GM23248 (cell line): ENCODE results near the gene RPL41. TPM values are rescaled to one million over a fixed set of nuclear protein-coding genes. Genes with fewer than 3 reads are reported as not detected.
"Not testable (repeated sequence)": the region's sequence is repeated elsewhere in the genome, so short reads cannot be mapped to it uniquely, and the experiment has no call there.

Source experiments
- DNase-seq: peaks from one replicate; pipeline ENCODE4 v3.0.0-alpha.2; 2015
- H2AFZ ChIP-seq: fragments of 200-600 bp; sonication (generic); 2 replicates; pipeline ENCODE4 v1.6.1; 2016; ENCODE audit warnings: antibody characterized with exemption
- H3F3A ChIP-seq: fragments of 200-600 bp; sonication (generic); 2 replicates; pipeline ENCODE4 v1.6.1; 2016; ENCODE audit warnings: mild to moderate bottlenecking, antibody characterized with exemption, mixed run types; ENCODE audit not compliant: insufficient read depth
- H3K27ac ChIP-seq: fragments of 200-600 bp; sonication (generic); 2 replicates; pipeline ENCODE4 v1.5.1; 2016; ENCODE audit warnings: mild to moderate bottlenecking
- H3K27me3 ChIP-seq: fragments of 200-600 bp; sonication (generic); replicated peaks from 2 replicates; pipeline ENCODE4 v1.6.1; 2016; ENCODE audit warnings: mild to moderate bottlenecking; ENCODE audit not compliant: insufficient read depth
- H3K36me3 ChIP-seq: fragments of 200-600 bp; sonication (generic); 2 replicates; pipeline ENCODE4 v1.6.1; 2016; ENCODE audit warnings: low read depth, mild to moderate bottlenecking
- H3K4me1 ChIP-seq: fragments of 200-600 bp; sonication (generic); 2 replicates; pipeline ENCODE4 v1.6.1; 2016; ENCODE audit warnings: mild to moderate bottlenecking; ENCODE audit not compliant: insufficient read depth
- H3K4me2 ChIP-seq: fragments of 200-600 bp; sonication (generic); one replicate; pipeline ENCODE4 v1.6.1; 2016; ENCODE audit warnings: mild to moderate bottlenecking; ENCODE audit not compliant: unreplicated experiment
- H3K4me3 ChIP-seq: fragments of 200-600 bp; sonication (generic); 2 replicates; pipeline ENCODE4 v1.5.1; 2016; ENCODE audit warnings: mild to moderate bottlenecking
- H3K79me2 ChIP-seq: fragments of 200-600 bp; sonication (generic); 2 replicates; pipeline ENCODE4 v1.6.1; 2016; ENCODE audit warnings: mild to moderate bottlenecking; ENCODE audit not compliant: insufficient read depth
- H3K9ac ChIP-seq: fragments of 200-600 bp; sonication (generic); 2 replicates; pipeline ENCODE4 v1.6.1; 2016; ENCODE audit warnings: mild to moderate bottlenecking
- H3K9me2 ChIP-seq: fragments of 200-600 bp; sonication (generic); 2 replicates; pipeline ENCODE4 v1.6.1; 2016; ENCODE audit warnings: mixed run types, mild to moderate bottlenecking, moderate library complexity; ENCODE audit not compliant: insufficient read depth
- H3K9me3 ChIP-seq: fragments of 200-600 bp; sonication (generic); one replicate; pipeline ENCODE4 v1.6.1; 2017; ENCODE audit warnings: low read depth
- H4K20me1 ChIP-seq: fragments of 200-600 bp; sonication (generic); 2 replicates; pipeline ENCODE4 v1.6.0; 2016; ENCODE audit not compliant: insufficient read depth
- EZH2 ChIP-seq: fragments of 200-600 bp; sonication (generic); IDR thresholded peaks from 2 replicates; pipeline ENCODE4 v1.6.1; 2018; ENCODE audit warnings: antibody characterized with exemption, mild to moderate bottlenecking; ENCODE audit not compliant: insufficient read depth, poor library complexity, severe bottlenecking
- EZH2phosphoT487 ChIP-seq: fragments of 200-600 bp; sonication (generic); IDR thresholded peaks from 2 replicates; pipeline ENCODE4 v1.6.1; 2018; ENCODE audit warnings: antibody characterized with exemption, moderate library complexity, mild to moderate bottlenecking, low read depth; ENCODE audit not compliant: insufficient read depth
- WGBS, 2 experiments: methylation state at CpG; one replicate each; pipeline ENCODE4 v1.1.6; 2015 to 2017; ENCODE audit warnings: low lambda C conversion rate in 2 of 2, low coverage in 1 of 2; ENCODE audit errors: missing lambda C conversion rate in 2 of 2; 5-methylcytosine and 5-hydroxymethylcytosine counted together
- in situ Hi-C: fragments of 300-500 bp; cut with MboI; formaldehyde crosslinking; loops from 2 replicates; pipeline ENCODE4 v1.15.0; 2020
- polyA plus RNA-seq: library from polyadenylated mRNA; unstranded; fragments of >200 nt; fragmentation: Nextera tagmentation; extraction: Ambion mirVana; gene quantifications from 2 replicates; pipeline ENCODE4 v1.2.1, GENCODE V29; 2016
- total RNA-seq: library from RNA; depleted of rRNA; stranded (reverse); fragments of >200 nt; shearing (Covaris generic); gene quantifications from 2 replicates; pipeline ENCODE4 v1.2.3, GENCODE V29; 2014

Gene RPL41
- total and polyA plus RNA-seq, 2 experiments from 2014 or later: 1,892 to 2,545 TPM

DNA sequence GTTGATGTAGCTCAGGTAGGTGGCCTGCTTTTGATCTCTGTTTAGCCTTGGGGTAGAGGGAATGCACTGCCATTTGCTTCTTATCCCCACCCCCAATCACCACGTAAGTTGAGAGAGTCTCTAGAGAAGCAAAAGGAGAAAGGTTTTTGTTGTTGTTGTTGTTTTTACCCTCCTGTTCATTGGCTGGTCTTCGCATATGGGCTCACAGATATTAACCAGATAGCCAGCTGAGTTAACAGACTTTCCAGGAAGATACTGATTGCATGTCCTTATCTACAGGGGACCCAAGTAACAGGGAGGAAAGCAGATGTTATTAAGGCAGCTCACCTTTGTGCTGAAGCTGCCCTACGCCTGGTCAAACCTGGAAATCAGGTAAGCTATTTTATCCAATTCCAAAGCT is 9.2 kb upstream of the RPL41 start:
- no peaks in the 10 kb centered on the region for H3K9me3 ChIP-seq
- no peak overlapping the region for H3K27ac ChIP-seq
- no peaks in the 10 kb centered on the region for H3K27me3 ChIP-seq
- 97 to 100% methylated on average over 3 of the region's 3 CpGs for WGBS, 2 experiments
- no peaks in the 10 kb centered on the region for H4K20me1 ChIP-seq
- no peak for DNase-seq
- no peak for TF ChIP-seq EZH2
- no peak for TF ChIP-seq EZH2phosphoT487
- H3K4me2 ChIP-seq: no peak overlapping the region
- peaks cover 45% of the 10 kb centered on the region for H3K79me2 ChIP-seq
- H3K4me3 ChIP-seq: no peak overlapping the region
- in situ Hi-C loops: no loop called here
- H3K9ac ChIP-seq: peak overlapping the region; percentile 90; the same call in 1 of the 2 replicates
- no peaks in the 10 kb centered on the region for H3K9me2 ChIP-seq
- H2AFZ ChIP-seq: no peak overlapping the region
- peaks cover 52% of the 10 kb centered on the region for H3K36me3 ChIP-seq
- peaks cover 35% of the 10 kb centered on the region for H3F3A ChIP-seq
- peaks cover 21% of the 10 kb centered on the region for H3K4me1 ChIP-seq

DNA sequence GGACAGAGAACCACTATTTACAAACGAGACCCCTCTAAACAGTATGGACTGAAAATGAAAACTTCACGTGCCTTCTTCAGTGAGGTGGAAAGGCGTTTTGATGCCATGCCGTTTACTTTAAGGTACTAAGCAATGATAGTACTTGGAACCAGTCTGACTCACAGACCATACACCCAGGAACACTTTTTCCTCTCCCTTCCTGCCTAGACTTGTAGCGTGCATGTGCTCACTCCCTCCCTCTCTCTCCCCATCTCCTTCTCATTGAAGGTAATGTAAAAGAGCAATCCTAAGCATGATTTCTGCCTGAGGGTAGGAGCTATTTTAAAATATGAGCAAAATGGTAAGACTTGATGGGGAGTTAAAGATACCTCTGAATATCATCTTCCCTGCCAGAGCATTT is 5.9 kb upstream of the RPL41 start:
- Histone ChIP-seq H3K9me3 (no peaks in the 10 kb centered on the region), H3K9me2 (no peaks in the 10 kb centered on the region), H3K27me3 (no peaks in the 10 kb centered on the region), H3F3A (peaks cover 67% of the 10 kb centered on the region), H3K4me3 (no peak overlapping the region), H3K36me3 (peaks cover 66% of the 10 kb centered on the region), H3K4me2 (no peak overlapping the region), H3K27ac (no peak overlapping the region), H3K4me1 (peaks cover 19% of the 10 kb centered on the region), H3K9ac (no peak overlapping the region), H3K79me2 (peaks cover 33% of the 10 kb centered on the region), H4K20me1 (no peaks in the 10 kb centered on the region), H2AFZ (no peak overlapping the region)
- in situ Hi-C loops: no loop called here
- no peak for DNase-seq
- 82 to 84% methylated on average over 5 of the region's 5 CpGs for WGBS, 2 experiments
- TF ChIP-seq EZH2: no peak

DNA sequence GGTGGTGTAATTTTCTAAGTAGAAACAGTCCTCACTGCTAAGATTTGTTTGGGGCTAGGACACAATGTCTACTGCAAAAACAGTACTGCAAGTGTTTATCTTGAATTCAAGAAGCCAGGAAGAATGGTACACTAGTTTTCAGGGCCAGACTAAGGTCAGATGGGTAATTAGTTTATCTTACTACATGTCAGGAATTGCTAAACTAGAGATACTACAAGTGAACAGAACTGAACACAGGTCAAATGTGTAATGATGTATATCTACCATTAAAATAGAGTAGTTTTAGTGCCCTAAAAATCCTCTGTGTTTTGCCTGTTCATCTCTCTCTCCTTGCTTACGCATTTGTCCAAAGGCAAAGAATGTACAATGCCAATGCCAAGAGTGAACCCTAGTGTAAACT is 2.3 kb upstream of the RPL41 start:
- Histone ChIP-seq H4K20me1 (no peaks in the 10 kb centered on the region), H3K9ac (no peak overlapping the region), H3K9me2 (no peaks in the 10 kb centered on the region), H3K9me3 (no peaks in the 10 kb centered on the region), H3K79me2 (peaks cover 16% of the 10 kb centered on the region), H2AFZ (no peak overlapping the region), H3F3A (peaks cover 77% of the 10 kb centered on the region), H3K27me3 (no peaks in the 10 kb centered on the region), H3K27ac (no peak overlapping the region), H3K4me3 (no peak overlapping the region), H3K4me2 (no peak overlapping the region), H3K36me3 (peaks cover 43% of the 10 kb centered on the region), H3K4me1 (peaks cover 11% of the 10 kb centered on the region)
- DNase-seq: no peak
- WGBS, 2 experiments: 95 to 100% methylated on average over 1 of the region's 1 CpG
- no peak for TF ChIP-seq EZH2
- no peak for TF ChIP-seq EZH2phosphoT487
- in situ Hi-C loops: no loop called here

DNA sequence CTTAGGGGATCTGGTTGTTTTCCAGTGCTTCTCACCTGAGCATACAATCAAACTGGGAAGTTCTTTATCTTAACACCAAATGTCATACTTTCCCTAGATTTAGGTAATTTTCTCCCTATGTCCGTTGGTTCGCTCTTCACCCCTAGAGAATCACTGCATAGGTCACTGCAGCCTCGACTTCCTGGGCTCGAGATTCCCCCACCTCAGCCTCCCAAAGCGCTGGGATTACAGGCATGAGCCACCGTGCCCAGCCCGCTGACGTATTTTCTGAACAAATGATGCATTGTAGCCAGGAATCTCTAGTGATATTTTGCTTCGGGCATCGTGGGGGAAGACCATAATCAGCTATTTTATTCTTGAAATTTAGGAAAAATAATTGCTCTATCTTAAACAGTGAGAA is 1.1 kb upstream of the RPL41 start:
- Histone ChIP-seq H3K4me3 (peak overlapping the region; percentile 98), H3K9ac (peak overlapping the region; percentile 99), H3K9me2 (no peaks in the 10 kb centered on the region), H4K20me1 (no peaks in the 10 kb centered on the region), H3K4me1 (peaks cover 18% of the 10 kb centered on the region), H3K9me3 (no peaks in the 10 kb centered on the region), H3K27me3 (no peaks in the 10 kb centered on the region), H2AFZ (peak overlapping the region; percentile 92), H3K27ac (peak overlapping the region; percentile 95), H3K4me2 (peak overlapping the region; percentile 86), H3F3A (peaks cover 68% of the 10 kb centered on the region), H3K36me3 (peaks cover 31% of the 10 kb centered on the region), H3K79me2 (peaks cover 26% of the 10 kb centered on the region)
- peak; percentile 65 for DNase-seq
- WGBS, 2 experiments: 23 to 28% methylated on average over 10 of the region's 10 CpGs
- TF ChIP-seq EZH2phosphoT487: no peak
- TF ChIP-seq EZH2: no peak
- in situ Hi-C loops: no loop called here

DNA sequence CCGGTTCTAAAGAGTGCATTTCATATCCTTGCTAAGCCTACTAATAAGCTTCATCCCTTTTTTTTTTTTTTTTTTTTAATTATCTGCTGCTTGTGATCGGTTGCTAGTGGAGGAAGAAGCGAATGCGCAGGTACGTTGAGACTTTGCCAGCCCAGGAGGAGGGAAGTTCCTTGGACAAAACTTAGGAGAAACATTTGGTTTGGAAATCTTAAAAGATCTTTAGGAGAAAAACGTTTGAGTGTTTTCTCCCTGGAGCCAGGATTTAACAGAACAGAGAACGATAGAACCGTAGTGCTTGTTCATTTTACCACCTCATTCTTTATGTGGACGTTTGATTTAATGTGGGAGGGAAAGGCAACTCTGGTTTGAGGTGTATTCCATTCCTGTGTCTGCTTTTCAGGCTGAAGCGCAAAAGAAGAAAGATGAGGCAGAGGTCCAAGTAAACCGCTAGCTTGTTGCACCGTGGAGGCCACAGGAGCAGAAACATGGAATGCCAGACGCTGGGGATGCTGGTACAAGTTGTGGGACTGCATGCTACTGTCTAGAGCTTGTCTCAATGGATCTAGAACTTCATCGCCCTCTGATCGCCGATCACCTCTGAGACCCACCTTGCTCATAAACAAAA is 761 bp downstream of the RPL41 start:
- Histone ChIP-seq H3K4me3 (peak overlapping the region; percentile 98), H3K4me2 (peak overlapping the region; percentile 86), H3K4me1 (peaks cover 18% of the 10 kb centered on the region), H3F3A (peaks cover 55% of the 10 kb centered on the region), H3K9ac (peak overlapping the region; percentile 99), H3K27ac (peak overlapping the region; percentile 95), H3K79me2 (peaks cover 29% of the 10 kb centered on the region), H3K36me3 (peaks cover 14% of the 10 kb centered on the region)
- H3K9me2 ChIP-seq, H3K9me3 ChIP-seq, in situ Hi-C loops, H4K20me1 ChIP-seq, H2AFZ ChIP-seq, H3K27me3 ChIP-seq: not testable (repeated sequence)
- WGBS, 2 experiments: 2% methylated on average over 12 to 13 of the region's 16 CpGs
- peak; percentile 17 for DNase-seq
